ENCODE data around the gene TMPRSS4. TPM values are rescaled to one million over a fixed set of nuclear protein-coding genes. Genes with fewer than 3 reads are reported as not detected.

Gene TMPRSS4
- total and polyA plus RNA-seq, 2 of the 13 experiments (the other 11 are each of a cell fraction or from before 2014, with no cell fraction given), result 0.32 TPM; not detected in 1

- Histone ChIP-seq H3K4me1 (ENCODE audit: insufficient read depth, low read length) (peaks cover 14% of the 10 kb centered on the region), H3K4me3 (replicated peaks in 1 of 3; ENCODE audit: insufficient read depth in 1 of 3, low read depth in 2 of 3, low read length in 3 of 3) (no peak overlapping the region), H3K9ac (ENCODE audit: insufficient read depth, low read depth, low read length) (no peak overlapping the region), H2AFZ (ENCODE audit: low read length) (no peak overlapping the region), H3K79me2 (ENCODE audit: insufficient read depth, low read length) (no peaks in the 10 kb centered on the region), H3K27ac (ENCODE audit: extremely low read length, insufficient read depth, low read length) (no peak overlapping the region), H3K27me3 (ENCODE audit: control insufficient read depth in 1 of 2, insufficient read depth in 2 of 2, low read length in 2 of 2) (peaks cover 7 to 71% of the 10 kb centered on the region in 2 experiments), H3K36me3 (replicated peaks in 1 of 2; ENCODE audit: control insufficient read depth in 1 of 2, insufficient read depth in 2 of 2, low read length in 2 of 2) (no peaks in the 10 kb centered on the region), H3K9me3 (ENCODE audit: low read length) (no peaks in the 10 kb centered on the region), H4K20me1 (ENCODE audit: insufficient read depth, low read length) (no peaks in the 10 kb centered on the region), H3K4me2 (ENCODE audit: low read depth, low read length) (no peak overlapping the region)
- POLR2A ChIA-PET, result no interaction called here
- in situ Hi-C loops (cut with HindIII; ENCODE audit: extremely low pct_ligation_motif_present, low pct_unique_long_range_greater_than_20kb) (no loop called here), intact Hi-C loops (cut with micrococcal nuclease; ENCODE audit: unreplicated experiment) (no loop called here)
- ATAC-seq (no peak), DNase-seq (ENCODE audit: low spot score) (no peak), FAIRE-seq (no peak)
- WGBS (ENCODE audit: low lambda C conversion rate), result 10% methylated on average over 3 of the region's 7 CpGs
- CTCF ChIA-PET (ENCODE audit: low intra/inter-chr PET ratio, low total read pairs), result interaction anchor here (2.5 kb wide), 1 partner anchor 25 kb away, joined by 14 read pairs; no protein-coding TSS in a partner anchor
- TF ChIP-seq ZNF337 (CRISPR knock-in tag; IDR thresholded peaks at IDR 0.05; ENCODE audit: borderline replicate concordance, low read depth), result no peak
- TF ChIP-seq, protein P1, sequence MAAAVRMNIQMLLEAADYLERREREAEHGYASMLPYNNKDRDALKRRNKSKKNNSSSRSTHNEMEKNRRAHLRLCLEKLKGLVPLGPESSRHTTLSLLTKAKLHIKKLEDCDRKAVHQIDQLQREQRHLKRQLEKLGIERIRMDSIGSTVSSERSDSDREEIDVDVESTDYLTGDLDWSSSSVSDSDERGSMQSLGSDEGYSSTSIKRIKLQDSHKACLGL (CRISPR knock-in tag; IDR thresholded peaks at IDR 0.05), result no peak
- TF ChIP-seq, protein P2, sequence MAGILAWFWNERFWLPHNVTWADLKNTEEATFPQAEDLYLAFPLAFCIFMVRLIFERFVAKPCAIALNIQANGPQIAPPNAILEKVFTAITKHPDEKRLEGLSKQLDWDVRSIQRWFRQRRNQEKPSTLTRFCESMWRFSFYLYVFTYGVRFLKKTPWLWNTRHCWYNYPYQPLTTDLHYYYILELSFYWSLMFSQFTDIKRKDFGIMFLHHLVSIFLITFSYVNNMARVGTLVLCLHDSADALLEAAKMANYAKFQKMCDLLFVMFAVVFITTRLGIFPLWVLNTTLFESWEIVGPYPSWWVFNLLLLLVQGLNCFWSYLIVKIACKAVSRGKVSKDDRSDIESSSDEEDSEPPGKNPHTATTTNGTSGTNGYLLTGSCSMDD (CRISPR knock-in tag; IDR thresholded peaks at IDR 0.05), result no peak
- 0 out of 2 replicates have a peak, but pooled peaks have one; percentile 19 for TF ChIP-seq ZKSCAN1 (IDR thresholded peaks at IDR 0.05; ENCODE audit: low read length)
- no peak for TF ChIP-seq ZFYVE20 (CRISPR knock-in tag; IDR thresholded peaks at IDR 0.05; ENCODE audit: borderline replicate concordance, low read depth)
- no peak for TF ChIP-seq MED8 (CRISPR knock-in tag; IDR thresholded peaks at IDR 0.05; ENCODE audit: insufficient replicate concordance)
- TF ChIP-seq SSRP1 (CRISPR knock-in tag; IDR thresholded peaks at IDR 0.05), result no peak
- TF ChIP-seq ZNF407 (CRISPR knock-in tag; IDR thresholded peaks at IDR 0.05; ENCODE audit: not compliant biosample characterization), result no peak
- no TSS peak for BruUV-seq (replicated peaks)
These were observed 92.6 kb downstream of the TMPRSS4 start for GRCh38 chr11:118169300-118170140.

All from HepG2 (cell line).